ENCODE data around the gene LHX6.

- TF ChIP-seq CTCF (IDR thresholded peaks at IDR 0.05) (no peak), POLR2A (IDR thresholded peaks at IDR 0.05) (no peak)
These were observed 48.1 kb downstream of the LHX6 start for GRCh38 chr9:122180633-122181032.
